Subcutaneous adipose tissue (tissue), 4 donors: ENCODE data around the gene FYB1. TPM values are rescaled to one million over a fixed set of nuclear protein-coding genes. Genes with fewer than 3 reads are reported as not detected.

Experiments
- total RNA-seq, 4 donors: library from RNA; depleted of rRNA; stranded (reverse); fragments of >200 nt; gene quantifications; one replicate each; pipeline ENCODE4 v1.1.0, GENCODE V29; 2016
- TF ChIP-seq, protein P1 (sequence below): fragments of 450-650 bp; IDR thresholded peaks from one replicate; pipeline ENCODE4 v1.5.1; 2016; ENCODE audit warnings: low read depth, mild to moderate bottlenecking, control low read depth, antibody characterized with exemption, moderate library complexity

Gene FYB1
- total RNA-seq, 4 donors from 2014 or later = 7.5 to 80.6 (median 26.7) TPM

DNA sequence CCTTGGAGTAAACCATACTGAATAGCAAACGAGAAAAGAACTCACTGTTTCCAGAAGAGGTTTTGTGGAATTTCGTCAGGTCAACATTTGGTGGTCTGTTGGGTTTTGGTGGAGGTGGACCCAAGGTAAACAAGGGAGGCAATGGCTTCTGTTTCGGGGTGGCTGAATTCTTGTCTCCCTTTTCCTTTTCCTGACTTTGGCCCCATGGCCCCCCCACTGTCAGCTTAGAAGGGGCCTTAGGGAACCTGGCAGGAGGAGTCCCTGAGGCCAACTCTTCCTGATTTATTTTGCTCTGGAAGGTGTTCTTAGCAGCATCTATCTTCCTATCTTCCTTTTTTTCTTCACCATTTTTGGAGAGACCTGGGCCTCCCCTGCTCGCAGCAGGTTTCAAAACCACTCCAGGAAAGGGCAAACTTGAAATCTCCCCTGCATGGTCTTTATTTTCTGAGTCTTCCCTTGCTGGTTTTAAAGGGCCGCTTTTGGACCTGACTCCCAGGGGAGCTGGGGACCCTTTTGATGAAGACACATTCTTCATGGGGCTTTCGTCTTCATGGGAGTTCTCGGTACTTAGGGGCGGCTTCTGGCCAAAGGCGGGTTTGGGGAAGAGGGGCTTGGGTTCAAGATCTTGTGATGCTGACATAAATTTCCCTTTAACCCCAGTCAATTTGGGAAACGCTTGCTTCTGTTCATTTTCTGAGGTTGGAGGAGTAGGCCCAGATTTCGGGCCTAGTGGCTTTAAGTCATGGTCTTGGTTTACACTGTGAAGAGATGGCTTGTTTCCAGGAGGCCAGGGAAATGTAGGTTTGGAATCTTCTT is 17.4 kb downstream of the FYB1 start:
- TF ChIP-seq, protein P1, sequence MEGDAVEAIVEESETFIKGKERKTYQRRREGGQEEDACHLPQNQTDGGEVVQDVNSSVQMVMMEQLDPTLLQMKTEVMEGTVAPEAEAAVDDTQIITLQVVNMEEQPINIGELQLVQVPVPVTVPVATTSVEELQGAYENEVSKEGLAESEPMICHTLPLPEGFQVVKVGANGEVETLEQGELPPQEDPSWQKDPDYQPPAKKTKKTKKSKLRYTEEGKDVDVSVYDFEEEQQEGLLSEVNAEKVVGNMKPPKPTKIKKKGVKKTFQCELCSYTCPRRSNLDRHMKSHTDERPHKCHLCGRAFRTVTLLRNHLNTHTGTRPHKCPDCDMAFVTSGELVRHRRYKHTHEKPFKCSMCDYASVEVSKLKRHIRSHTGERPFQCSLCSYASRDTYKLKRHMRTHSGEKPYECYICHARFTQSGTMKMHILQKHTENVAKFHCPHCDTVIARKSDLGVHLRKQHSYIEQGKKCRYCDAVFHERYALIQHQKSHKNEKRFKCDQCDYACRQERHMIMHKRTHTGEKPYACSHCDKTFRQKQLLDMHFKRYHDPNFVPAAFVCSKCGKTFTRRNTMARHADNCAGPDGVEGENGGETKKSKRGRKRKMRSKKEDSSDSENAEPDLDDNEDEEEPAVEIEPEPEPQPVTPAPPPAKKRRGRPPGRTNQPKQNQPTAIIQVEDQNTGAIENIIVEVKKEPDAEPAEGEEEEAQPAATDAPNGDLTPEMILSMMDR = no peak

DNA sequence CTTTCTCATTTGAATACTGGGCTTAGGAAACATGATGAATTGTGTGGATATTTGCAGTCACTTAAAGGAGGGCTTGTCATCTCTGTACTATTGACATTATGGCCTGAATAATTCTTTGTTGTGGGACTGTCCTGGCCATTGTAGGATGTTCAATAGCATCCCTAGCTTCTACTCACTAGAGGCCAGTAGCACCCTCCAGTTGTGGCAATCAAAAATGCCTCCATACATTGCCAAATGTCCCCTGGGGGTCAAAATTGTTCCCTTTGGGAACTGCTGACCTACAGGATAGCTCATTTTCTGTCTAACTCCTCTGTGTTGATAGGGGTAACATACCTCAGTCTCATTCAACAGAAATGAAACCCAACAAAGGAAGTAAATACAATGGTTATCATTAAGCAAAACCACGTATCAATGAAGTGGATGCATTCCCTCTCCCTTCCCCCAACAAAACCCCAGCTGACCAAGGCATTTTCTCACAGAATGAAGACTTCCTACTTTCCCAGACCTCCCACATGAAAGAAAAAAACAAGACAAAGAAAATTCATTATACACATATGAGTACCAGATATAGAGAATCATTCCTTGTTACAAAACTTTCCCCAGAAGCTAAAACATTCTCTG is 18.1 kb downstream of the FYB1 start:
- TF ChIP-seq, protein P1 = no peak

DNA sequence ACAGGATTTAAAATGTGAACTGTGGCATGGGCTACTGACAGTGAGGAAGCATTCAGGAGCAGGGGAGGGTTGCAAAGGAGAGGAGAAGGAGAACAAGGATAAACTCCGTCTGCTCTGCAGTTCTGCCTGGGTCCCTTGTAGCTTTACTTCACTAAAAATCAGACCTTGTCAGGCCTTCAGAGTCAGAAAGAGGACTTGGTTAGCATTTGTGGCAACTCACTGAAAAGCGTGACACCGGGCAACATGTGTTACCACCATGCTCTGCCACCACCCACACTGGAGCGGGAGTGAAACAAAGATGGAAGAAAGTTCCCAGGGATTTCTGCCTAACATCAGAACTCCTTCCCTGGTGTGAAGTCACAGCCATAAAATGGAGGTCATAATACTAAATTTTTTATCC is 19.3 kb downstream of the FYB1 start:
- TF ChIP-seq, protein P1 = no peak

DNA sequence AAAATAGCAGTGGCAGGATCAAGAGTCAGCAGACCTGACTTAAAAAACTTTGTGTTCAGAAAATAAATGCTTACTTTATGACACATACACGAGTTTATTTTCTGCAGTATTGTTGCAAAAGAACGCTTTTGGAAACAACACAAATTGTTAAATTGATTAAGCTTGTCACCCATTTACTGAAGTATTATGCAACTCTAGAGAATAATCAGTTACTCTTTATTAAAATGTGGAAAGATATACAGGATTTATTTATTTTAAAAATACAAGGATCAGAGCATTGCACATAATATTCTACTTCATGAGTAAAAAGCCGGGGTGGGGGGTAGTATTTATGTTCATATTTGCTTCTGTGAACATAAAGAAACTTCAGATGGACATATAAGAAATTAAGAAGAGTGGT is 20.0 kb downstream of the FYB1 start:
- TF ChIP-seq, protein P1 = no peak

DNA sequence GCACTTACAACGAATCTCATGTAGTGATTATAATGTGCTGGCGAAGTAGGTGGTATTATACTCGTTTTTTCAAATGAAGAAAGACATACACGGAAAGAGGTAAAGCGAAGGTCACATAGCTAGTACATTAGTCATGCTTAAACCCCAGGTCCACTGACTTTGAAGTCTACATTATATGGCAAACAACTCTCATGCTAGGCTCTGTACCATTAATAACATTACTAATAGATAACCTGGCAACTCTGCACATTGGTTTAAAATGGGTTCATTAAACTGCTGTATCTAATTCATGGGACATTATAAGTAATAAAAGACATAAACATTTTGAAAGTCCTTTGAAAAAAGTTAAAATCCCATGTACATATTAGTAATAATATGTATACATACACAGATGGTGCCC is 21.2 kb downstream of the FYB1 start:
- TF ChIP-seq, protein P1 = no peak

DNA sequence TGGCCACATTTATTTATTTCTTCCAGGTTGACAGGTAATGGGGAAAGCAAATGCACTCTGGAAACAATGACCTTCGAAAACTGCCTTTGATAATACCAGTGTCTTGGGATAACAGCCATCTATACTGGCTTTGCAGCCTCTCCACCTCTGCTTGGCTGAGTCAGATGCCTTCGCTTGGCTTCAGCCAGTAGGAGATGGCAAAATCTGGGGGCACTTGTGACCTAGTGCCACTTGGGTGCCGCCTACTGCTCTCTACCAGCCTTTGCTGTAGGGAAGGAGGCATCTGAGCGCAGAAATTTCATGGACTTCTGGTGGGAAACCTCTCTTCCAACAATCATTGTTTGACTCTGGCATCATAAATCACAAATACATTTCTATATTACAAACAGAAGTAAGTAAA is 21.8 kb downstream of the FYB1 start:
- TF ChIP-seq, protein P1 = no peak

DNA sequence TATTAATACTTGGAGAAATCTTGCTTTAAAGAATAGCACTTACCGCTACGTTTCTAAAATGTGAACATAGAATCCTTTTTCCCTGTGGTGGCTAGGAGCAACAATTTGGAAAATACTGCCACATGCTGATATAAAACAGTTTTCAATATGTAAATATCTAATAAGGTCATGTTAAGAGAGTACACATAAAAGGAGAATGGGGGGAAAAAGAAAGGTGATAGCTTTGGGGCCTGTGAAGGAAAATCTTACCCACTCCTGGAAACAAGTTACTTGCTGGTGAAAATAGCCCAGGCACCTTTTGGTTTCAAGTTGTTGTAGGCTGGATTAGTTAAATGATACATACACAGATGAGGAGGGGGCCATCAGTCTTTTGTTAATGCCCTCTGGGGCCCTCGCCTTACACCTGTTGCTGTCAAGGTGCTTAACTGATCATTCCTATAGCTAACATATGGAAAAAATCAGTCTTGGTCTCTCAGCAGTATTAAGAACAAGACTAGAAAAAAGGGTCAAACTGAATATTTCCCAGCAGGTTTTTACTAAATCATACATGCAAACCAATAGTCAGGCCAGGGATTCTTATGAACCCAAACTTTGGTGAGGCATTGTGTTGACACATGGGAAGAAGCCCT is 24.1 kb downstream of the FYB1 start:
- TF ChIP-seq, protein P1 = no peak
